H1 (cell line): Measurements from ENCODE around the gene MTF1. TPM values are rescaled to one million over a fixed set of nuclear protein-coding genes. Genes with fewer than 3 reads are reported as not detected.

ENCODE experiments used
- CTCF ChIA-PET: fragments of 300-600 bp; sonication (Branson Sonifier 250); formaldehyde crosslinking; loops from one replicate; lab custom pipeline; 2021; ENCODE audit not compliant: partially characterized antibody; lab: Charles Lee
- POLR2A ChIA-PET: fragments of 300-600 bp; sonication (Branson Sonifier 250); formaldehyde crosslinking; loops from one replicate; lab custom pipeline; 2021; ENCODE audit warnings: inconsistent platforms; ENCODE audit not compliant: partially characterized antibody; lab: Charles Lee
- DNase-seq, 2 experiments: peaks; one replicate each; pipeline versions ENCODE4 v3.0.0 to v3.0.0-alpha.2; 2010 to 2022; ENCODE audit warnings: low spot score in 2 of 2, low read depth in 1 of 2, mixed read lengths in 1 of 2
- FAIRE-seq: peaks from 2 replicates; lab custom pipeline; 2011; peaks lifted over from hg19 to GRCh38; lab: Jason Lieb, UNC
- H2AFZ ChIP-seq: 2 replicates; pipeline ENCODE4 v1.8.1; 2012; ENCODE audit warnings: low read length, inconsistent platforms
- H2AK5ac ChIP-seq: 2 replicates; pipeline ENCODE4 v1.6.1; 2013; ENCODE audit warnings: low read depth, low read length
- H2BK120ac ChIP-seq: replicated peaks from 2 replicates; pipeline ENCODE3; 2013; ENCODE audit warnings: low read depth, low read length, inconsistent platforms
- H2BK12ac ChIP-seq: 2 replicates; pipeline ENCODE4 v1.6.1; 2013; ENCODE audit warnings: low read depth, low read length
- H2BK15ac ChIP-seq: 2 replicates; pipeline ENCODE4 v1.6.1; 2013; ENCODE audit warnings: low read length
- H2BK20ac ChIP-seq: 2 replicates; pipeline ENCODE4 v1.6.1; 2013; ENCODE audit warnings: low read length
- H2BK5ac ChIP-seq: 2 replicates; pipeline ENCODE4 v1.6.1; 2013; ENCODE audit warnings: low read depth, low read length
- H3K14ac ChIP-seq: 2 replicates; pipeline ENCODE4 v1.6.1; 2013; ENCODE audit warnings: inconsistent platforms; ENCODE audit not compliant: insufficient read length
- H3K18ac ChIP-seq: 2 replicates; pipeline ENCODE4 v1.6.1; 2013; ENCODE audit warnings: low read length; ENCODE audit errors: extremely low read depth
- H3K23ac ChIP-seq: 2 replicates; pipeline ENCODE4 v1.6.1; 2013; ENCODE audit warnings: inconsistent platforms; ENCODE audit not compliant: insufficient read length
- H3K23me2 ChIP-seq: 2 replicates; pipeline ENCODE4 v1.6.1; 2013; ENCODE audit warnings: low read depth, low read length
- H3K27ac ChIP-seq: 2 replicates; pipeline ENCODE4 v1.6.1; 2011; ENCODE audit warnings: low read depth, low read length, inconsistent platforms
- H3K27me3 ChIP-seq, 4 experiments: replicated peaks in 1 of 4; 1 replicate in 1 of 4; 2 replicates in 3 of 4; pipeline versions ENCODE4 v1.6.1 to v1.8.1; 2011 to 2013; ENCODE audit warnings: low read length in 3 of 4, mild to moderate bottlenecking in 3 of 4, inconsistent platforms in 2 of 4, mixed read lengths in 2 of 4, moderate library complexity in 1 of 4; ENCODE audit not compliant: control insufficient read depth in 3 of 4, insufficient read depth in 3 of 4; ENCODE audit errors: extremely low read depth in 1 of 4
- H3K36me3 ChIP-seq, 4 experiments: 2 replicates each; pipeline versions ENCODE4 v1.6.1 to v1.8.1; 2011 to 2013; ENCODE audit warnings: mild to moderate bottlenecking in 4 of 4, low read length in 3 of 4, moderate library complexity in 2 of 4, control low read depth in 1 of 4, inconsistent platforms in 1 of 4; ENCODE audit not compliant: insufficient read depth in 4 of 4, control insufficient read depth in 2 of 4
- H3K4ac ChIP-seq: replicated peaks from 2 replicates; pipeline ENCODE3; 2013; ENCODE audit warnings: low read length, low read depth, mixed read lengths, inconsistent platforms; ENCODE audit not compliant: insufficient read length
- H3K4me1 ChIP-seq, 4 experiments: replicated peaks in 1 of 4; 1 replicate in 1 of 4; 2 replicates in 3 of 4; pipeline versions ENCODE4 v1.6.1 to v1.8.1; 2011 to 2013; ENCODE audit warnings: low read length in 3 of 4, inconsistent platforms in 2 of 4, mixed read lengths in 1 of 4; ENCODE audit not compliant: insufficient read depth in 4 of 4, control insufficient read depth in 3 of 4
- H3K4me2 ChIP-seq, 2 experiments: 2 replicates each; pipeline versions ENCODE4 v1.6.1 to v1.8.1; 2011 to 2013; ENCODE audit warnings: low read depth in 2 of 2, low read length in 2 of 2, control low read depth in 1 of 2, inconsistent platforms in 1 of 2, mild to moderate bottlenecking in 1 of 2; ENCODE audit not compliant: insufficient read depth in 1 of 2
- H3K4me3 ChIP-seq, 4 experiments: fragments of 200-600, 300-600 bp in 1 of 4; sonication (generic), shearing (Covaris generic), sonication (Bioruptor Twin) in 1 of 4; 2 replicates each; pipeline versions ENCODE4 v1.5.1 to v1.8.1; 2011 to 2016; ENCODE audit warnings: low read length in 4 of 4, low read depth in 3 of 4, control low read depth in 2 of 4, inconsistent platforms in 2 of 4, mild to moderate bottlenecking in 2 of 4, mixed read lengths in 1 of 4, moderate library complexity in 1 of 4; ENCODE audit not compliant: insufficient read depth in 2 of 4; ENCODE audit errors: extremely low read depth in 1 of 4
- H3K56ac ChIP-seq: replicated peaks from 2 replicates; pipeline ENCODE3; 2013; ENCODE audit warnings: low read depth, mild to moderate bottlenecking, mixed read lengths, low read length, inconsistent platforms; ENCODE audit not compliant: insufficient read length
- H3K79me1 ChIP-seq: 2 replicates; pipeline ENCODE4 v1.6.1; 2013; ENCODE audit warnings: low read depth, low read length, control low read depth
- H3K79me2 ChIP-seq, 2 experiments: 2 replicates each; pipeline versions ENCODE4 v1.6.1 to v1.8.1; 2012 to 2013; ENCODE audit warnings: low read length in 2 of 2, mild to moderate bottlenecking in 2 of 2, inconsistent platforms in 1 of 2; ENCODE audit not compliant: insufficient read depth in 2 of 2, control insufficient read depth in 1 of 2
- H3K9ac ChIP-seq, 4 experiments: replicated peaks in 1 of 4; 1 replicate in 1 of 4; 2 replicates in 3 of 4; pipeline versions ENCODE4 v1.6.1 to v1.8.1; 2011 to 2013; ENCODE audit warnings: low read depth in 3 of 4, low read length in 3 of 4, control low read depth in 2 of 4, mild to moderate bottlenecking in 2 of 4, moderate library complexity in 2 of 4, inconsistent platforms in 1 of 4; ENCODE audit errors: extremely low read depth in 1 of 4
- H3K9me3 ChIP-seq, 2 experiments: 2 replicates each; pipeline versions ENCODE4 v1.6.1 to v1.8.1; 2012 to 2013; ENCODE audit warnings: mild to moderate bottlenecking in 2 of 2, moderate library complexity in 2 of 2, control low read depth in 1 of 2, inconsistent platforms in 1 of 2, low read depth in 1 of 2, low read length in 1 of 2, mixed read lengths in 1 of 2; ENCODE audit not compliant: insufficient read depth in 2 of 2
- H4K20me1 ChIP-seq, 2 experiments: replicated peaks in 1 of 2; 2 replicates each; pipeline versions ENCODE3 to v1.8.1; 2011 to 2013; ENCODE audit warnings: inconsistent platforms in 2 of 2, low read length in 2 of 2, mild to moderate bottlenecking in 1 of 2; ENCODE audit not compliant: insufficient read depth in 2 of 2, control insufficient read depth in 1 of 2
- H4K5ac ChIP-seq: 2 replicates; pipeline ENCODE4 v1.6.1; 2013; ENCODE audit warnings: low read length, low read depth, mixed read lengths, inconsistent platforms; ENCODE audit not compliant: insufficient read length
- H4K8ac ChIP-seq: 2 replicates; pipeline ENCODE4 v1.8.0; 2013; ENCODE audit warnings: mild to moderate bottlenecking, moderate library complexity, low read length, inconsistent platforms; ENCODE audit not compliant: insufficient read depth; ENCODE audit errors: extremely low read depth
- H4K91ac ChIP-seq: replicated peaks from 2 replicates; pipeline ENCODE3; 2013; ENCODE audit warnings: low read length, mixed read lengths, inconsistent platforms; ENCODE audit not compliant: insufficient read length
- ATF3 ChIP-seq: IDR thresholded peaks from 2 replicates; pipeline ENCODE4 v1.6.1; 2011; ENCODE audit warnings: low read depth, mild to moderate bottlenecking, low read length; ENCODE audit not compliant: insufficient read depth
- CHD2 ChIP-seq: IDR thresholded peaks from 2 replicates; pipeline ENCODE4 v1.6.1; 2012; ENCODE audit warnings: low read length, improper control_type of control experiment
- EGR1 ChIP-seq: IDR thresholded peaks from 2 replicates; pipeline ENCODE4 v1.6.1; 2011; ENCODE audit warnings: low read depth, low read length, borderline replicate concordance
- KDM5A ChIP-seq: fragments of 200-600 bp; IDR thresholded peaks from 2 replicates; pipeline ENCODE4 v1.7.1; 2012; ENCODE audit warnings: mild to moderate bottlenecking, low read length, inconsistent platforms, mixed read lengths
- TAF1 ChIP-seq: IDR thresholded peaks from 2 replicates; pipeline ENCODE4 v1.6.1; 2011; ENCODE audit warnings: mild to moderate bottlenecking, low read depth, low read length
- WGBS, 2 experiments: shearing (Covaris generic) in 1 of 2; methylation state at CpG; one replicate each; pipeline versions ENCODE4 v1.1.6 to v1.1.7; 2013 to 2015; ENCODE audit warnings: low lambda C conversion rate in 2 of 2, mixed read lengths in 2 of 2, inconsistent platforms in 1 of 2, low coverage in 1 of 2, missing lambda C conversion rate in 1 of 2; ENCODE audit not compliant: insufficient replicate concordance in 2 of 2, insufficient coverage in 1 of 2, insufficient read length in 1 of 2; ENCODE audit errors: extremely low coverage in 1 of 2, missing lambda C conversion rate in 1 of 2; 5-methylcytosine and 5-hydroxymethylcytosine counted together
- polyA plus RNA-seq, 7 experiments: library from polyadenylated mRNA; depleted of rRNA in 3 of 7; stranded (reverse) in 5 of 7; unstranded in 2 of 7; fragments of >200 nt in 5 of 7; fragments of 200-250 nt in 2 of 7; gene quantifications; 1 replicate in 5 of 7; 2 replicates in 1 of 7; 4 replicates in 1 of 7; pipeline versions ENCODE4 v1.2.1 to v1.2.3, GENCODE V29; 2011 to 2013; ENCODE audit warnings: missing spikeins in 2 of 7, mixed read lengths in 2 of 7
- total RNA-seq: library from RNA; stranded (reverse); fragmentation: NEBNext Ultra II Directional; extraction: Animal tissue kit (Norgen Biotek cat#: 25700); gene quantifications from 2 replicates; pipeline ENCODE4 v1.2.1, GENCODE V29; 2021

Gene MTF1
- total and polyA plus RNA-seq, 2 of the 8 experiments (the other 6 are each of a cell fraction or from before 2014, with no cell fraction given), result 4.0 to 15.5 TPM

GRCh38 chr1:37845786-37846185 lies 13.6 kb downstream of the MTF1 start:
- no peaks in the 10 kb centered on the region; a peak in 2 of 8 replicates for H3K36me3 ChIP-seq
- H4K91ac ChIP-seq, result no peak overlapping the region
- no peaks in the 10 kb centered on the region for H3K9me3 ChIP-seq
- peaks cover 4 to 11% of the 10 kb centered on the region in 2 experiments for H4K20me1 ChIP-seq
- H3K14ac ChIP-seq, result no peak overlapping the region
- H3K4me2 ChIP-seq, result no peak overlapping the region
- no peak overlapping the region for H3K56ac ChIP-seq
- no peak overlapping the region for H3K4ac ChIP-seq
- no peak overlapping the region for H4K8ac ChIP-seq
- no peak overlapping the region for H3K4me3 ChIP-seq
- no peak overlapping the region for H2BK15ac ChIP-seq
- H3K4me1 ChIP-seq, result no peaks in the 10 kb centered on the region
- FAIRE-seq, result no peak
- H2BK120ac ChIP-seq, result no peak overlapping the region
- no peak overlapping the region for H2BK20ac ChIP-seq
- no peak overlapping the region for H2BK12ac ChIP-seq
- ChIA-PET CTCF (no interaction called here), POLR2A (no interaction called here)
- DNase-seq, result no peak
- H3K23ac ChIP-seq, result no peak overlapping the region
- H4K5ac ChIP-seq, result no peak overlapping the region
- H3K27ac ChIP-seq, result no peak overlapping the region
- no peaks in the 10 kb centered on the region for H3K23me2 ChIP-seq
- WGBS, 2 experiments, result 74% methylated on average over 3 of the region's 3 CpGs; no CpG with 5 or more reads in 1 of the 2 experiments
- peaks cover 7% of the 10 kb centered on the region for H3K79me1 ChIP-seq
- TF ChIP-seq TAF1, result no peak
- no peak for TF ChIP-seq CHD2
- no peak for TF ChIP-seq EGR1
- TF ChIP-seq KDM5A, result no peak
- no peak for TF ChIP-seq ATF3
- no peak overlapping the region for H3K9ac ChIP-seq
- H3K18ac ChIP-seq, result no peak overlapping the region
- H2BK5ac ChIP-seq, result no peak overlapping the region
- H2AFZ ChIP-seq, result no peak overlapping the region
- peaks cover 0 to 18% of the 10 kb centered on the region in 2 experiments; a peak in 3 of 4 replicates for H3K79me2 ChIP-seq
- H2AK5ac ChIP-seq, result no peak overlapping the region
- no peaks in the 10 kb centered on the region for H3K27me3 ChIP-seq
